ENCODE data around the gene ADRA2C.

GRCh38 chr4:3749081-3749480 lies 17.1 kb upstream of the ADRA2C start:
- TF ChIP-seq, protein P1, sequence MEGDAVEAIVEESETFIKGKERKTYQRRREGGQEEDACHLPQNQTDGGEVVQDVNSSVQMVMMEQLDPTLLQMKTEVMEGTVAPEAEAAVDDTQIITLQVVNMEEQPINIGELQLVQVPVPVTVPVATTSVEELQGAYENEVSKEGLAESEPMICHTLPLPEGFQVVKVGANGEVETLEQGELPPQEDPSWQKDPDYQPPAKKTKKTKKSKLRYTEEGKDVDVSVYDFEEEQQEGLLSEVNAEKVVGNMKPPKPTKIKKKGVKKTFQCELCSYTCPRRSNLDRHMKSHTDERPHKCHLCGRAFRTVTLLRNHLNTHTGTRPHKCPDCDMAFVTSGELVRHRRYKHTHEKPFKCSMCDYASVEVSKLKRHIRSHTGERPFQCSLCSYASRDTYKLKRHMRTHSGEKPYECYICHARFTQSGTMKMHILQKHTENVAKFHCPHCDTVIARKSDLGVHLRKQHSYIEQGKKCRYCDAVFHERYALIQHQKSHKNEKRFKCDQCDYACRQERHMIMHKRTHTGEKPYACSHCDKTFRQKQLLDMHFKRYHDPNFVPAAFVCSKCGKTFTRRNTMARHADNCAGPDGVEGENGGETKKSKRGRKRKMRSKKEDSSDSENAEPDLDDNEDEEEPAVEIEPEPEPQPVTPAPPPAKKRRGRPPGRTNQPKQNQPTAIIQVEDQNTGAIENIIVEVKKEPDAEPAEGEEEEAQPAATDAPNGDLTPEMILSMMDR (IDR thresholded peaks at IDR 0.05 in 8 of 11, conservative IDR thresholded peaks at IDR 0.05 in 3 of 11), result no peak
- TF ChIP-seq POLR2A (IDR thresholded peaks at IDR 0.05), result no peak

All from spleen (tissue), 7 donors.